Mammary microvascular endothelial cell (primary cell): ENCODE results near the gene TTC17. TPM values are rescaled to one million over a fixed set of nuclear protein-coding genes. Genes with fewer than 3 reads are reported as not detected.

ENCODE experiments used
- total RNA-seq: library from RNA; depleted of rRNA; stranded (reverse); fragments of >200 nt; gene quantifications from 2 replicates; pipeline ENCODE4 v1.2.3, GENCODE V29; 2015

TTC17 gene
- 27.8 and 28.0 TPM in 2 replicates for total RNA-seq

GRCh38 chr11:43358801-43359421 lies at the start of gene TTC17:
Gene TTC17 (plus strand): TSS chr11:43358920. CDS start chr11:43358955, 35 bp downstream.

GRCh38 chr11:43311791-43312607 lies 46.7 kb upstream of the TTC17 start, which contains the start of gene API5:
Gene API5 (plus strand): TSS chr11:43311996. CDS start chr11:43312128, 132 bp downstream.

Other genes starting within 250 kb of the TTC17 start
- gene API5, start 46.9 kb upstream of the TTC17 start, total RNA-seq, result 79.7 and 101 TPM in 2 replicates